HG02610 (cell line): ENCODE measurements around the gene ICOSLG.
"Not testable (repeated sequence)": the region's sequence is repeated elsewhere in the genome, so short reads cannot be mapped to it uniquely, and the experiment has no call there.

Source experiments
- ATAC-seq: cut with Tn5 transposase; IDR thresholded peaks from one replicate; pipeline ENCODE4 v1.9.1; 2021; ENCODE audit warnings: mild to moderate bottlenecking, moderate library complexity; ENCODE audit not compliant: unreplicated experiment

The ICOSLG gene, protein sequence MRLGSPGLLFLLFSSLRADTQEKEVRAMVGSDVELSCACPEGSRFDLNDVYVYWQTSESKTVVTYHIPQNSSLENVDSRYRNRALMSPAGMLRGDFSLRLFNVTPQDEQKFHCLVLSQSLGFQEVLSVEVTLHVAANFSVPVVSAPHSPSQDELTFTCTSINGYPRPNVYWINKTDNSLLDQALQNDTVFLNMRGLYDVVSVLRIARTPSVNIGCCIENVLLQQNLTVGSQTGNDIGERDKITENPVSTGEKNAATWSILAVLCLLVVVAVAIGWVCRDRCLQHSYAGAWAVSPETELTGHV

DNA sequence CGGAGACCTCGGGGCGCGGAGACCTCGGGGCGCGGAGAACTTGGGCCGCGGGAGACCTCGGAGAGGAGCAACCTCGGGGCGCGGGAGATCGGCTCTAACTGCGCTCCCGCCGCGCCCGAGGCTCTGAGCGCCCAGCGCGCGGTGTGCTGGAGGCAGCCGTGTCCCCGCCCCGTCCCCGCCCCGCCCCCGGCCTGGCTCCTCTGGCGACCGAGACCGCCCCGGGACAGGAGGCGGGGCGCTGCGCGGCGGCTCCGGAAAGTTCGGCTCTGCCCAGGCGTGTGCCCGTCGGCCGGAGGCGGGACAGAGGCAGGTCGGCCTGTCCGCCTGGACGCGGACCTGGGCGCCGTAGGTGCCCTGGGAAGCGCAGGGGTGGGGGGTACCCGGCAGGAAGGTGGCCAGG, at the start of gene ICOSLG:
ICOSLG (minus strand) TSS at position 102 of the 400 bp plus-strand sequence. CDS start 126 bp downstream, outside the sequence.
- ATAC-seq, result peak; percentile 34

DNA sequence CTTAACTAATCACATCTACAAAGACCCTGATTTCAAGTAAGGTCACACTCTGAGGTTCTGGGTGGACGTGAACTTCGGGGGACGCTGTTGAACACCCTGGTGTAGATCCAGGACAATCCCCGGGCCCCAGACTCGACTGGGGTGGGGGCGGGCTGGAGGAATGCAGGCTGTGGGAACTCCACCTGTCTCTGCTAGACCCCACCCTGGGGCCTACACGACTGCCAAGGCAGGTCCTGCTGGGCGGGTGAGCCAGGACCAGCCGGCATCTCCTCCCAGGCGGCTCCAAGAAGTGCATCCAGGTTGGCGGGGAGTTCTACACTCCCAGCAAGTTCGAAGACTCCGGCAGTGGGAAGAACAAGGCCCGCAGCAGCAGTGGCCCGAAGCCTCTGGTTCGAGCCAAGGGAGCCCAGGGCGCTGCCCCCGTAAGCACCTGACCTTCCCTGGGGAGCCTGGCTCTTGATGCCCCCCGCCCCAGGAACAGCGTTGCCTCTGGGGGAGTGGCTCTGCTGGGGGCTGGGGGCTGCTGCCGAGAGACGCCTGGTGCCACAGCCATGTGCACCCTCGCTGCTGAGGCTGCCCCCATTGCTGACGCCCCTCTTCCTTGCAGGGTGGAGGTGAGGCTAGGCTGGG, 48.8 kb upstream of the ICOSLG start:
- no peak for ATAC-seq

DNA sequence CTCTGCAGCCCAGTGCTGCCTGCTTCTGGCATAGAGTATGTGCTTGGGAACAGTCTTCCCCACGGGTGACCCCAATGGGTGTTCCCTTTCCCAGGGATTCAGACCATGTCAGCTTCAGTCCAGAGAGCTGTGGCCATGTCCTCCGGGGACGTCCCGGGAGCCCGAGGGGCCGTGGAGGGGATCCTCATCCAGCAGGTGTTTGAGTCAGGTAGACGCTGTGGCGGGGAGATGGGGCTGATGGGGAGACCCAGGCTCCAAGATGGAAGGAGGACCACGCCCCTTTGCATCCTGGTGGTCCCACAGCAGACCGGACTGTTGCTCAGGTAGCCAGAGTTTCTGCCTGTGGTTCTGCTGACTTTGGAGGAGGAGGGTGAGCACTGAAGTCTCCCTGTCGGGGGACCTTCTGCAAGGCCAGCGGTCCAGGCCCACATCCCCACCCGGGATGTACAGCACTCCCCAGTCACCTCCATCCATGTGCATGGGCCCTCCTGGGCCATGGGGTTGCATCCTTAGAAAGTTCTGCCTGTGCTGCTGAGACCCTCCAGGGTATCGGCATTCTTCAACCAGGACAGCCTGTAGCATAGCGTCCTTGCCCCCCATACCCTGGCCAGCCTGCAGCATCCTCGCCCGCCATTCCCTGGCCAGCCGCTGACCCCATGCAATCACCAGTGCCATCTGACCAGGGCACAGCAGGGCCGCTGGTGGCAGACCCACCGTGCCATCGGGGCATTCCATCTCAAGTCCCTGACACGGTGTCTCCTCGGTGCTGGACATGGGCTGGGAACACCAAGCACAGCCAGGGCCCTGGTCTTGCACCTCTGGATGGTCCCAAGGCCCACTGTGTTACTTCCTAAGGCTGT, 47.7 kb upstream of the ICOSLG start:
- no peak for ATAC-seq

DNA sequence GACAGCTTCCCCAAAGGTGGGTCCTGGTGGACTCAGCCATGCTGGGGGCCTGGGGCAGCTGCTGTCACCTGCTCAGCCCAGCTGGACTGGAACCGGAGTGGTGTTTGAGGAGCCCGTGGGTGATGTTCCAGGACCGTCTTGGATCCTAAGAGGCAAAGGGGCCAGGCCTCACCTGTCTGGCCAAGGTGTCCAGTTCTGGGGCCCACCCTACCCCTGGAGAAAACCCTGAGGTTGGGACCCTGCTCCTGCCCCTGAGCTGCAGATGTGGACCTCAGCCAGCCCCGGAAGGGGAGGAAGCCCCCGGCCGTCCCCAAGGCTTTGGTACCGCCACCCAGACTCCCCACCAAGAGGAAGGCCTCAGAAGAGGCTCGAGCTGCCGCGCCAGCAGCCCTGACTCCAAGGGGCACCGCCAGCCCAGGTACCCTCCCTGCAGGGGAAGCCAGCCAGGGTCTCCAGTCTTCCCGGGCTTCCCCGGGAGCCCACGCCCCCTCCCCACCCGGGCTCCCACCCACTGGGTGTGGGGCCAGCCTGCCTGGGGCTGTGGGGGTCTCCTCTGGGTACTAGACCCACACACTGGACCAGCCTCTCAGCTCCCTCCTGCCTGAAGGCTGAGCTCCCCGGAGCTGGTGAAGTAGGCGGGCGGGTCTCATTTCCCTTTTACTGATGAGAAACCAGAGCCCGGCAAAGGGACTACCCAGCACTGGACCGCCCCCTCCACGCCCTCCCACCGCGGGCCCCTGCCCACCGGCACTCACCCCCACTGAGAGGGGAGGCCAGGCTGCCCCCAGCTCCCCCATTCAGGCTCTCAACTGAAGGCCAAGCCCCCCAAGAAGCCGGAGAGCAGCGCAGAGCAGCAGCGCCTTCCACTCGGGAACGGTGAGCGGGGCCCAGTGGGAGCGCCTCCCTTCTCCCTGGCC, 46.2 kb upstream of the ICOSLG start:
- ATAC-seq, result no peak

DNA sequence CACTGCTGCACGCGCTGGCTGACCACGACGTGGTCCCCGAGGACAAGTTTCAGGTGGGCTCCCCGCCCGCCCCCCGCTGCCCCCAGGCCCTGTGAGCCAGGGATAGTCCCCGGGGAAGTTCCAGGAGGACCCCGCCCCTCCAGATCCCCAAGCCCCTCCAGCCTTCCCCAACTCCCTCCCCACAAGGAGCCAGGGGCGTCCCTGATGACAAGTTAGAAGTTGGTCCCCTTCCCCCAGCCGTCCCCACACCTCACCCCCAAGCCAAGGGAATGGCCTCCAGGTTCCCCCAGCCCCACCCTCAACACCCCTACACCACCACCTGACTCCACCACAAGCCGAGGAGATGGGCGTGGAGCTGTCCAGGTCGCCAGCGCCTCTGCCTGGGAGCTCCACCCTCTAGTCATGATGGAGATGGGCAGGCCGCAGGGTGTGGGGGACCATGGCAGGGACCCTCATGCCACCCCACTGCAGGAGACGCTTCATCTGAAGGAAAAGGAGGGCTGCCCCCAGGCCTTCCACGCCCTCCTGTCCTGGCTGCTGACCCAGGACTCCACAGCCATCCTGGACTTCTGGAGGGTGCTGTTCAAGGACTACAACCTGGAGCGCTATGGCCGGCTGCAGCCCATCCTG, 45.5 kb upstream of the ICOSLG start:
- no peak for ATAC-seq

DNA sequence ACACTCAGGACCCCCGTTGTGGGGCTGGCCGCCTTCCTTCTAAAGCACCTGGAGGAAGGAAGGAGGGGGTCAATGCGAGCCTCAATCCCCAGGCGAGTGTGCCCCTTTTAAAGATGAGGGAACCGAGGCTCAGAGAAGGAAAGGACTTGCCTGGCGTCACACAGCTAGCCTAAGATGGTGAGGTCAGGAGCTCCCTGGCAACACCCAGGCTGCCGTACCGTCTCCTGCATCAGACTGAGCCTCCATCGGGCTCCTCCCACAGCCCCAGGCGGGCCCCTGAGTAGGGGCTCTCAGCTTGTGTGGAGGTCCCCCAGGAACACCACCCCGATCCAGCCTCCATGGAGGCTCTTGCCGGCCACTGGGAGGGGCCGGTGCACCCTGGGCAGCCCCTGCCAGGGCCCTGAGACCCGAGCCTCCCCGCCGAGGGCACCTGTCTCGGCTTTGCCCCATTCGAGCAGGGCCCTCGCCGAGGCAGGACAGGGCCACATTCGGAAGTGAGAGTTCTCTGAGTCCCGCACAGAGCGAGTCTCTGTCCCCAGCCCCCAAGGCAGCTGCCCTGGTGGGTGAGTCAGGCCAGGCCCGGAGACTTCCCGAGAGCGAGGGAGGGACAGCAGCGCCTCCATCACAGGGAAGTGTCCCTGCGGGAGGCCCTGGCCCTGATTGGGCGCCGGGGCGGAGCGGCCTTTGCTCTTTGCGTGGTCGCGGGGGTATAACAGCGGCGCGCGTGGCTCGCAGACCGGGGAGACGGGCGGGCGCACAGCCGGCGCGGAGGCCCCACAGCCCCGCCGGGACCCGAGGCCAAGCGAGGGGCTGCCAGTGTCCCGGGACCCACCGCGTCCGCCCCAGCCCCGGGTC, 44.6 kb upstream of the ICOSLG start, which contains the start of gene AIRE:
AIRE (plus strand) TSS at position 739 of the 855 bp plus-strand sequence. CDS start 131 bp downstream, outside the sequence.
- ATAC-seq, result no peak

DNA sequence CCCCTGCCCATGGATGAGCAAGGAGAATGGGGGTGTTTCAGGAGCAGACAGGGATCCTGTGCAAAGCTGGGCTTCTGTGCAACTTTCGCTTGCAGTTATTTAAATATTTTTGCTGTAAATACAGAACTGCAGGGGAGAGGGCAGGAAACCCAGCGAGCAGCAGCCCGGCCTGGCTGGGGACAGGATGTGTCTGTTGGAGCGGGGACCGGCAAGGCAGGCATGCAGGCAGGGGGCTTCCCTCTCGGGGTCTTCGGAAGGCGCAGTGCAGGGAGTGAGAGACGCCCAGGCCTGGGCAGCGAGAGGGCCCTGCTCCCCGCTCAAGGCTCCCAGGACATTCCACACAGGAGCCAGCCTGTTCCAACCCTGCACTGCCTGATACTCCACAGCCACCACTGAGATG, 43.2 kb upstream of the ICOSLG start:
- no peak for ATAC-seq

DNA sequence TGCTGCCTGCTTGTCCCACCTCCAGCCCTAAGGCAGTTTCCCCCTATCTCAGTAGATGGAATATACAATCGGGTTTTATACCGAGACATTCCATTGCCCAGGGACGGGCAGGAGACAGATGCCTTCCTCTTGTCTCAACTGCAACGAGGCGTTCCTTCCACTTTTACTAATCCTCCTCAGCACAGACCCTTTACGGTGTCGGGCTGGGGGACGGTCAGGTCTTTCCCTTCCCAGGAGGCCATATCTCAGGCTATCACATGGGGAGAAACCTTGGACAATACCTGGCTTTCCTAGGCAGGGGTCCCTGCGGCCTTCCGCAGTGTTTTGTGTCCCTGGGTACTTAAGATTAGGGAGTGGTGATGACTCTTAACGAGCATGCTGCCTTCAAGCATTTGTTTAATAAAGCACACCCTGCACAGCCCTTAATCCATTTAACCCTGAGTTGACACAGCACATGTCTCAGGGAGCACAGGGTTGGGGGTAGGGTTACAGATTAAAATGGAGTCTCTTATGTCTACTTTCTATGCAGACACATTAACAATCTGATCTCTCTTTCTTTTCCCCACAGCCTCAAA, 42.6 kb upstream of the ICOSLG start:
- not testable (repeated sequence) for ATAC-seq

DNA sequence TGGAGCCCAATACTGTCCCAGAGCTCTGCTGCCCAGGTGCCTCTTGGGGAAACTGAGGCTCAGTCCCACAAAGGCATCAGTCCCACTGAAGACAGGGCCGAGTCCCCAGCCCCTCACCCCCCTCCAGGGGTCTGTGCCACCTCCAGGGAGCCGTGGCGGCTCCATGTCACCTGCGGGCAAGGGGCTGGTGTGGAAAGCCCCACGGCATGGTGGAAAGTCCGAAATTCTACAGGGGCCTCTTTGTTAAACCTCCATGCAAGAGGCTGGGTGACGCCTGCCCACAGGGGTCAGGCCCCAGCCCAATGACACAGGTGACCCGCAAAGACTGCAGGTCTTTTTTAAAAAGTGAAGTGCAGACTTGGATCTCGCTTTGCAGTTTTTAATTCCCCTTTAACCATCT, 41.6 kb upstream of the ICOSLG start:
- ATAC-seq, result no peak

DNA sequence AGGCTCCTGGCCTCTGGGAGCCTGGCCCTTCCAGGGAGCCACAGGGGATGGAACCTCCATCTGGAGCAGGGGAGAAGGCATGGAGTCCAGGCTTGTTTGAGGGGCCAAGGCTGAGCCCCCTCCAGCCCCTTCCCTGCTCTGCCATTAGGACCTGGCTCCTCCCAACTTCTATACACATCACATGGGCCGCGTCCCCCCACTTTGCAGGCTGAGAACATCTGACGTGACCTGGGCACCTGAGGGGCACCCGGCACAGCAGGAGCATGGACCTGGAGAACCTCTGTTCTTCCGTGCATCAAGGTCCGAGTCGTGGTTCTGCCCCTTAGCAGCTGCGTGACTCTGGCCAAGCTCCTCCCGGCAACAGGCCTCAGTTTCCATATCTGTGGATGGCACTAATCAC, 41.1 kb upstream of the ICOSLG start:
- no peak for ATAC-seq

DNA sequence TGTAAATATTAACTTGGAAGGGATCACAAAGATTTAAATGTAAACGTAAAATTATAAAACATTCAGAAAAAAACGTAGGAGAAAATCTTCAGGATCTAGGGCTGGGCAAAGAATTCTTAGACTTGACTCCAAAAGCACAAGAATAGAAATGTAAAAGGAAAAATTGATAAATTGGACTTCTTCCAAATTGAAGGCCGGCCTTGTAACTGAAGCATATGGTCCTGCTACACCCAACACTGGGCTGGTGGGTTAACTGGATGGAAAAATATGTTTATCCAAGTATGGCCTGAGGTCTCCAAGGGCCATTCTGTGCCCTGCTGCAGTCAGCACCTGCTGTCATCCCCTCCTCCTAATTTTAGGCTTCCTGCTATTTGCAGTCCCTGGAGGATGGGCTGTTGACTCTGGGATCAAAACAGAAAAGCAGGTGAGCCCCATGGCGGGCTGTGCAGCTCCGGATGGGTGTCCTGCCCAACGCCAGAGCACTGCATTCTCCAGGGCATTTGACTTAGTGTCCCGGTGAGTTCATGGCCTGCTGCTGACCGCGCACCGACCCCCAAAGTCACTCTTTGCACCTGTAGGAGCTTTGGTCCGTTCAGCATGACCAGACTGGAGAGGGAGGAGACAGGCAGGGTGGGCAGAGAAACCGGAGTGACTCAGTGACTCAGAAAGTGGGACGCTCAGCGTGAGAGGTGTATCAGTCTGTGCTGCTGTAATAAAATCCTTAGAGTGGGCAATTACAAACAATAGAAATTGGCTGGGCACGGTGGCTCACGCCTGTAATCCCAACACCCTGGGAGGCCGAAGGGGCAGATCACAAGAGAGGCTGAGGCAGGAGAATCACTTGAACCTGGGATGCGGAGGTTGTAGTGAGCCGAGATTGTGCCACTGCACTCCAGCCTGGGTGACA, 38.9 kb upstream of the ICOSLG start:
- ATAC-seq, result no peak

DNA sequence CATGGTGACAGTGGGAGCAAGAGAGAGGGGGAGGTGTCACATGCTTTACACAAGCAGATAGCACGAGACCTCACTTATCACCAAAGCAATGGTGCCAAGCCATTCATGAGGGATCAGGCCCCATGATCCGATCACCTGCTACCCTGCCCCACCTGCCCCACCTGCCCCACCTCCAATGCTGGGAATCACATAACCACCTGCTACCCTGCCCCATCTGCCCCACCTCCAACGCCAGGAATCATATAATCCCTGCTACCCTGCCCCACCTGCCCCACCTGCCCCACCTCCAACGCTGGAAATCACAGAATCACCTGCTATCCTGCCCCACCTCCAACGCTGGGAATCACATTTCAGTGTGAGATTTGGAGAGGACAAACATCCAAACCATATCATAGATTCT, 34.3 kb upstream of the ICOSLG start:
- no peak for ATAC-seq

DNA sequence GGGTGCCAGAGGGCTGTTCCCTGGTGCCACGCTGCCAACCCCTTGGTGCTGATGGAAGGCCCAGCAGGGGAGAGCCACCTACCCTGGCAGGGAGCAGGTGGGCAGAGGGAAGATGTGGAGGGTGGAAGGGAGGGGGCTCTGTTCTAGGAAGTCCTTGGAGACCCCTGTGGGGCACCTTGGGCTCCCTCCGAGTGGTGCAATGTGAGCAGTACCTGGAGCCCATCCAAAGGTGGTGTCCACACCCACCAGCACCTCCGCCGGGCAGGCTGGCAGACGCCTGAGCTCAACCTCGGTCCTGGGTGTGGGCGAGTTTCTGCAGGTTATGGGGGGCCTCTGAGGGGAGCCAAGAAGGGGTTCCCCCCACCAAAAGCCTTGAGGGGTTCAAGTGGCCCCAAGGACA, 32.3 kb upstream of the ICOSLG start:
- no peak for ATAC-seq

DNA sequence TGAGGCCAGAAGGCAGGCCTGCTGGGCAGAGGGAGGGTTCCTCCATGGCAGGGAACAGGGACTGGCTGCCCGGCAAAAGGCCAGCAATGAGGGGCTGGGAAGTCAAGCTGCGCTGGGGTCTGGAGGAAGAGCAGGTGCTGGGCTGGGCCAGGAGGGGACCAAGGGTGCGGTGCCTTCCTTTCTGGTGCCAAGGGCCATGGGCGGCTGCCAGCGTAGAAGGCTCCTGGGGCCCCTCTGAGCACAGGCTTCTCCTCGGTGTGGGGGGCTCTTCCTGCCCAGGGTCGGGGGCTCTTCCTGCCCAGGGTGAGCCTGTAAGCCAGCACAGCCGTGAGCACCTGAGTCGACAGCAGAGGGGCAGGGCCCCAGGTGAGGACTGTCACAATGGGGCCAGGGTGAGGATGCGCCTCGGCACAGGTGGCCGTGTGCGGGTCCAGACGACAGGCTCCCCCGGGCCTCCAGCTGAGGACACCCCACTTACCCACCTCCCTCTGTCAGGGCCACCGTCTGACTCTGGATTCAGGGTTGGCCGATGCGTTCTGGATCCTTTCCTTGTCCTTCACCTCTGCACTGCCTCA, 31.6 kb upstream of the ICOSLG start:
- no peak for ATAC-seq

DNA sequence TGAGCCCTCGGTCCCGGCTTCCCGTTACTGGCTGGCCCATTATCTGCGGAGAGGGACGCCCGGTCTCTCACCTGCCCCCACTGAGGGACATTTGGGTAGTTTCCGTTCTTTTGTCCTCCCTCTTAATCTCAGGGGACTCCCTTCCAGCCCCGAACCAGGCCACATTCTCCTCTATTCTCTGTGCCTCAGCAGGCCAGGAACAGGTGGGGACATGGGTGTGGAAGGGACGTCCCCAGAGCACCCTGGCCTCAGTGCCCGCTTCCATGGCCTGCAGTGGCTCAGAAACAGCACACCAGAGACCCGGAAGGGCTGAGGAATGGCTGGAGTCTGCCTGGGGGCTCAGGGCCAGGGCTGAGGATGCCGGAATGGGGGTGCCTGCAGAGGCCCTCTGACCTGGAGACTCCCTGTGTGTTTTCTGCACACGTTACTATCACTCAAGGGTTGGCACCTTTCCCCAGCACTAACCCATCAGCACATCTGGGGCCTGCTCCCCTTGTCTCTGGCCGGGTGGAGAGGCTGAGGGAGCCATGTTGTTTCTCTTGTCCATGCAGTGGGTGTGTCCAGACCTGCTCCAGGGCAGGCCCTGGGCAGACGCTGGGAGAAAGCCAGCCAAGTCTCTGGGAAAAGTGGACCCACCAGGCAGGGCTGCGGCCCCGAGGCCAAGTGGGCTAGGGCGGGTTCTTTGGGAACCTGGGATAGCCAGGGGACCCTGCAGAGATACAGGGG, 31.0 kb upstream of the ICOSLG start:
- no peak for ATAC-seq

DNA sequence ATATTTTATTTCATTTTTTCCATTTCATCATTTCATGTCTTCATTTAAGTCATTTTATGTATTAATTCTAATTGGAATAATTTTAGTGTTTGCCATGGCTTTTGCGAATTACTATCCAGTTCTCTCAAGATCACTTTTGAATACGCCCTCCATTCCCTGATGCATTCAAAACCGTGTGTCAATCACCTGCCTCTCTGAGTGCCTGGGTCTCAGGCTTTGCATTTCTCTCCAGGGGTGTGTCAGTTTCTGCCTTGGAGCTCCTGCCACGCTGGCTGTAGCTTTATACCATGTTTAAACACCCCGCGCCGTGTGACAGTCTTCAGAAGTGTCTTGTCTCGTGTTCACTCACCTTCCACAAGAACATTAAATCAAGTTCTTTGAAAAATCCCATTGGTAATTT, 28.3 kb upstream of the ICOSLG start:
- no peak for ATAC-seq

DNA sequence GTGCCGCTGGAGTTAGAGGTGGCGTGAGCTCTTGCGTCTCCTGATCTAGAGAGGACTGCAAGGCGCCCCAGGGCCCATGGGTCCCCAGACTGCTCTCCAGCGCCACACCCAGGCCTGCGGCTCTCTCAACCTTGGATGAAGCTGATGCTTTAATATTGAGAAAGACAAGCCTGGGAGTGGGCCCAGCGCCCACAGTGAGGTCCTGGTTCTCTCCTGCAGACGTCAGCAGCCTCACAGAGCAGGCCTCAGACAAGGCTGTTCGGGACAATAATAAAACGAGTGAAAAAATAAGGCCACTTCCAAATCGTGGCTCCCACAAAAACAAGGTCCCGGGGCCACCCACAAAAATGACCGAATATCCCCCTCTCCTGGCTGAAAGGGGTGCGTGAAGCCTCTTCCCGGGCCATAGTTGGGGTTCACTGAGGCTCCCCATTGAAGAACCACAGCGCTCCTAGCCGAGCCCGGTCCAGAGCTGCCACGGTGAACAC, 27.0 kb upstream of the ICOSLG start:
- no peak for ATAC-seq
